ENCODE measurements around the gene SLC1A2. TPM values are rescaled to one million over a fixed set of nuclear protein-coding genes. Genes with fewer than 3 reads are reported as not detected.
A peak's percentile ranks its signal among the peaks of the same experiment; 100 is the strongest.

The SLC1A2 gene
- total and polyA plus RNA-seq, 2 experiments from 2014 or later = 0.70 to 2.8 TPM

GRCh38 chr11:35290876-35291275 lies 128.5 kb downstream of the SLC1A2 start:
- H3K36me3 Mint-ChIP-seq (ENCODE audit: low read depth) = no peaks in the 10 kb centered on the region
- H3K4me1 Mint-ChIP-seq = 0 out of 3 replicates have a peak, but pooled peaks cover under 1% of the 10 kb centered on the region
- no peak overlapping the region for H2AFZ ChIP-seq
- TF ChIP-seq ZNF114 (CRISPR knock-in tag; IDR thresholded peaks at IDR 0.05) (no peak), REST (IDR thresholded peaks at IDR 0.05; ENCODE audit: unreplicated experiment) (no peak), EZH2phosphoT487 (IDR thresholded peaks at IDR 0.05; ENCODE audit: unreplicated experiment) (no peak), STAT1 (IDR thresholded peaks at IDR 0.05; ENCODE audit: unreplicated experiment) (no peak), POLR2AphosphoS5 (IDR thresholded peaks at IDR 0.05; ENCODE audit: low read depth) (no peak), EZH2 (IDR thresholded peaks at IDR 0.05; ENCODE audit: low read depth, unreplicated experiment) (no peak), JUNB (IDR thresholded peaks at IDR 0.05; ENCODE audit: unreplicated experiment) (no peak), ETS1 (IDR thresholded peaks at IDR 0.05) (no peak)
- H3K79me2 ChIP-seq (replicated peaks; ENCODE audit: insufficient read depth) = no peaks in the 10 kb centered on the region
- H3K27me3 Mint-ChIP-seq (ENCODE audit: insufficient read depth, low read depth, poor library complexity) = no peaks in the 10 kb centered on the region
- no peaks in the 10 kb centered on the region for H3K4me1 ChIP-seq (ENCODE audit: insufficient read depth)
- H3K4me3 ChIP-seq = no peak overlapping the region
- peaks cover 22% of the 10 kb centered on the region; the same call in 1 of the 2 replicates for H3K9me2 ChIP-seq (ENCODE audit: insufficient read depth)
- no peaks in the 10 kb centered on the region for H3K27me3 ChIP-seq (ENCODE audit: insufficient read depth)
- H3K9me3 Mint-ChIP-seq = no peaks in the 10 kb centered on the region
- H3K27ac Mint-ChIP-seq = no peak overlapping the region
- H3K4me3 Mint-ChIP-seq = no peak overlapping the region
- DNase-seq (ENCODE audit: low spot score) (no peak), ATAC-seq (peak; percentile 36; the same call in 2 of the 3 replicates)
- no peak overlapping the region for H3K27ac ChIP-seq (ENCODE audit: low read depth)
- H3K4me2 ChIP-seq = no peak overlapping the region
- no peaks in the 10 kb centered on the region for H3F3A ChIP-seq (replicated peaks; ENCODE audit: low read depth)
- no peaks in the 10 kb centered on the region for H4K20me1 ChIP-seq (replicated peaks; ENCODE audit: insufficient read depth)
- H3K36me3 ChIP-seq (ENCODE audit: insufficient read depth) = no peaks in the 10 kb centered on the region

- Mint-ChIP-seq H3K9me3 (no peaks in the 10 kb centered on the region), H3K4me3 (no peak overlapping the region), H3K27ac (no peak overlapping the region), H3K36me3 (ENCODE audit: low read depth) (no peaks in the 10 kb centered on the region), H3K27me3 (ENCODE audit: insufficient read depth, low read depth, poor library complexity) (no peaks in the 10 kb centered on the region), H3K4me1 (no peaks in the 10 kb centered on the region)
- no peaks in the 10 kb centered on the region for H3K36me3 ChIP-seq (ENCODE audit: insufficient read depth)
- TF ChIP-seq ETS1 (IDR thresholded peaks at IDR 0.05) (no peak), JUNB (IDR thresholded peaks at IDR 0.05; ENCODE audit: unreplicated experiment) (no peak), REST (IDR thresholded peaks at IDR 0.05; ENCODE audit: unreplicated experiment) (no peak), STAT1 (IDR thresholded peaks at IDR 0.05; ENCODE audit: unreplicated experiment) (no peak), EZH2phosphoT487 (IDR thresholded peaks at IDR 0.05; ENCODE audit: unreplicated experiment) (no peak), ZNF331 (CRISPR knock-in tag; IDR thresholded peaks at IDR 0.05; ENCODE audit: low read depth) (no peak), EZH2 (IDR thresholded peaks at IDR 0.05; ENCODE audit: low read depth, unreplicated experiment) (no peak), CTCF (conservative IDR thresholded peaks at IDR 0.05; ENCODE audit: low read depth in 2 of 2) (no peak), NANOG (IDR thresholded peaks at IDR 0.05; ENCODE audit: borderline replicate concordance) (no peak), CREB1 (CRISPR knock-in tag; IDR thresholded peaks at IDR 0.05; ENCODE audit: low read depth) (no peak)
- H3K4me2 ChIP-seq = no peak overlapping the region
- no peaks in the 10 kb centered on the region for H3K4me1 ChIP-seq (ENCODE audit: insufficient read depth)
- no peaks in the 10 kb centered on the region for H3K27me3 ChIP-seq (ENCODE audit: insufficient read depth)
- H2AFZ ChIP-seq = no peak overlapping the region
- H3K27ac ChIP-seq (ENCODE audit: low read depth) = no peak overlapping the region
- no peaks in the 10 kb centered on the region for H3F3A ChIP-seq (replicated peaks; ENCODE audit: low read depth)
- peaks cover 13% of the 10 kb centered on the region; the same call in 1 of the 2 replicates for H3K9me2 ChIP-seq (ENCODE audit: insufficient read depth)
- no peak overlapping the region for H3K4me3 ChIP-seq
- H4K20me1 ChIP-seq (replicated peaks; ENCODE audit: insufficient read depth) = no peaks in the 10 kb centered on the region
- ATAC-seq (no peak), DNase-seq (ENCODE audit: low spot score) (no peak)
- no peaks in the 10 kb centered on the region for H3K79me2 ChIP-seq (replicated peaks; ENCODE audit: insufficient read depth)
Measured at GRCh38 chr11:35289821-35290220, 129.5 kb downstream of the SLC1A2 start.

Measured in GM23338 (cell line).